GM12878 (cell line): ENCODE results near the gene LRRC75B.
"Not testable (repeated sequence)": the region's sequence is repeated elsewhere in the genome, so short reads cannot be mapped to it uniquely, and the experiment has no call there.

Experiments used
- ATF7 ChIP-seq: fragments of 450-650 bp; IDR thresholded peaks from 2 replicates; pipeline ENCODE4 v1.6.1; 2016; ENCODE audit warnings: low read depth, mild to moderate bottlenecking
- BACH1 ChIP-seq: fragments of 450-650 bp; IDR thresholded peaks from 2 replicates; pipeline ENCODE4 v1.6.1; 2017; ENCODE audit warnings: mild to moderate bottlenecking, borderline replicate concordance
- BHLHE40 ChIP-seq, 2 experiments: fragments of 450-650 bp in 1 of 2; IDR thresholded peaks; 2 replicates each; pipeline ENCODE4 v1.6.1; 2011 to 2017; ENCODE audit warnings: low read depth in 2 of 2, borderline replicate concordance in 1 of 2, improper control_type of control experiment in 1 of 2, low read length in 1 of 2, mild to moderate bottlenecking in 1 of 2
- CHD1 ChIP-seq: IDR thresholded peaks from 2 replicates; pipeline ENCODE4 v1.6.1; 2012; ENCODE audit warnings: low read depth, low read length, improper control_type of control experiment
- CHD4 ChIP-seq: fragments of 200-600 bp; sonication (generic); IDR thresholded peaks from 2 replicates; pipeline ENCODE4 v1.6.1; 2016; ENCODE audit warnings: mild to moderate bottlenecking
- E2F4 ChIP-seq: IDR thresholded peaks from 2 replicates; pipeline ENCODE4 v1.6.1; 2012; ENCODE audit warnings: low read depth, low read length, improper control_type of control experiment
- JUNB ChIP-seq: IDR thresholded peaks from 2 replicates; pipeline ENCODE4 v1.6.1; 2016; ENCODE audit warnings: antibody characterized with exemption, mild to moderate bottlenecking
- MAX ChIP-seq: IDR thresholded peaks from 2 replicates; pipeline ENCODE4 v1.6.1; 2012; ENCODE audit warnings: low read depth, low read length, improper control_type of control experiment
- NFIC ChIP-seq: IDR thresholded peaks from 2 replicates; pipeline ENCODE4 v1.6.1; 2012; ENCODE audit warnings: low read depth, mild to moderate bottlenecking, inconsistent platforms, low read length, moderate library complexity
- SKIL ChIP-seq: fragments of 450-650 bp; IDR thresholded peaks from 2 replicates; pipeline ENCODE4 v1.6.1; 2017; ENCODE audit warnings: mild to moderate bottlenecking, low read depth, inconsistent platforms; ENCODE audit not compliant: poor library complexity, severe bottlenecking
- USF2 ChIP-seq: IDR thresholded peaks from 2 replicates; pipeline ENCODE4 v1.6.1; 2011; ENCODE audit warnings: low read depth, low read length, improper control_type of control experiment, borderline replicate concordance
- ZNF384 ChIP-seq: IDR thresholded peaks from 2 replicates; pipeline ENCODE4 v1.6.1; 2012; ENCODE audit warnings: low read depth, mild to moderate bottlenecking, low read length, improper control_type of control experiment, borderline replicate concordance
- TF ChIP-seq, protein P1 (sequence below), 3 experiments: IDR thresholded peaks in 2 of 3; conservative IDR thresholded peaks in 1 of 3; 2 replicates each; pipeline ENCODE4 v1.5.1; 2011; ENCODE audit warnings: low read depth in 3 of 3, low read length in 3 of 3, mild to moderate bottlenecking in 3 of 3, control low read depth in 2 of 3, moderate library complexity in 2 of 3, inconsistent platforms in 1 of 3, mixed read lengths in 1 of 3; ENCODE audit not compliant: control insufficient read depth in 2 of 3, insufficient read depth in 1 of 3; ENCODE audit errors: extremely low read depth in 1 of 3
- TF ChIP-seq, protein P2 (sequence below): IDR thresholded peaks from 2 replicates; pipeline ENCODE4 v1.6.1; 2012; ENCODE audit warnings: low read length, inconsistent platforms

DNA sequence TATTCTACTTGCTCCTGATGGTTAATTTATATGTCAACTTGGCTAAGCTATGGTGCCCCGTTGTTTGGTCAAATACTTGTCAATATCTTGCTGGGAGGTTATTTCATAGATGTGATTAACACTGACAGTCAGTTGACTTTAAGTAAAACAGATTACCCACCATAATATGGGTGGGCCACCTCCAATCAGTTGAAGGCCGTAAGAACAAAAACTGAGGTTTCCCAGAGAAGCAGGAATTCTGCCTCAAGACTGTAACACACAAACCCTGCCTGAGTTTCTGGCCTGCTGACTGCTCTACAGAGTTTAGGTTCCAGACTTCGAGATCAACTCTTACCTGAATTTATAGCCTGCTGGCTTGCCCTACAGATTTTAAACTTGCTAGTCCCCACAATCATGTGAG is 43.6 kb upstream of the LRRC75B start:
- TF ChIP-seq JUNB; BHLHE40 (IDR thresholded peaks at IDR 0.05; ENCODE audit: borderline replicate concordance in 1 of 2, low read depth in 2 of 2, low read length in 1 of 2); SKIL; CHD4; CHD1; E2F4; NFIC; USF2; MAX; BACH1; ZNF384; ATF7: not testable (repeated sequence)
- TF ChIP-seq, protein P1, sequence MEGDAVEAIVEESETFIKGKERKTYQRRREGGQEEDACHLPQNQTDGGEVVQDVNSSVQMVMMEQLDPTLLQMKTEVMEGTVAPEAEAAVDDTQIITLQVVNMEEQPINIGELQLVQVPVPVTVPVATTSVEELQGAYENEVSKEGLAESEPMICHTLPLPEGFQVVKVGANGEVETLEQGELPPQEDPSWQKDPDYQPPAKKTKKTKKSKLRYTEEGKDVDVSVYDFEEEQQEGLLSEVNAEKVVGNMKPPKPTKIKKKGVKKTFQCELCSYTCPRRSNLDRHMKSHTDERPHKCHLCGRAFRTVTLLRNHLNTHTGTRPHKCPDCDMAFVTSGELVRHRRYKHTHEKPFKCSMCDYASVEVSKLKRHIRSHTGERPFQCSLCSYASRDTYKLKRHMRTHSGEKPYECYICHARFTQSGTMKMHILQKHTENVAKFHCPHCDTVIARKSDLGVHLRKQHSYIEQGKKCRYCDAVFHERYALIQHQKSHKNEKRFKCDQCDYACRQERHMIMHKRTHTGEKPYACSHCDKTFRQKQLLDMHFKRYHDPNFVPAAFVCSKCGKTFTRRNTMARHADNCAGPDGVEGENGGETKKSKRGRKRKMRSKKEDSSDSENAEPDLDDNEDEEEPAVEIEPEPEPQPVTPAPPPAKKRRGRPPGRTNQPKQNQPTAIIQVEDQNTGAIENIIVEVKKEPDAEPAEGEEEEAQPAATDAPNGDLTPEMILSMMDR (IDR thresholded peaks at IDR 0.05 in 2 of 3, conservative IDR thresholded peaks at IDR 0.05 in 1 of 3; ENCODE audit: control insufficient read depth in 2 of 3, extremely low read depth in 1 of 3, insufficient read depth in 1 of 3, low read depth in 3 of 3, low read length in 3 of 3): not testable (repeated sequence)
- TF ChIP-seq, protein P2, sequence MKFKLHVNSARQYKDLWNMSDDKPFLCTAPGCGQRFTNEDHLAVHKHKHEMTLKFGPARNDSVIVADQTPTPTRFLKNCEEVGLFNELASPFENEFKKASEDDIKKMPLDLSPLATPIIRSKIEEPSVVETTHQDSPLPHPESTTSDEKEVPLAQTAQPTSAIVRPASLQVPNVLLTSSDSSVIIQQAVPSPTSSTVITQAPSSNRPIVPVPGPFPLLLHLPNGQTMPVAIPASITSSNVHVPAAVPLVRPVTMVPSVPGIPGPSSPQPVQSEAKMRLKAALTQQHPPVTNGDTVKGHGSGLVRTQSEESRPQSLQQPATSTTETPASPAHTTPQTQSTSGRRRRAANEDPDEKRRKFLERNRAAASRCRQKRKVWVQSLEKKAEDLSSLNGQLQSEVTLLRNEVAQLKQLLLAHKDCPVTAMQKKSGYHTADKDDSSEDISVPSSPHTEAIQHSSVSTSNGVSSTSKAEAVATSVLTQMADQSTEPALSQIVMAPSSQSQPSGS: not testable (repeated sequence)
